GM18907 (cell line): ENCODE results near the gene CCBE1.

Experiments
- ATAC-seq: cut with Tn5 transposase; IDR thresholded peaks from one replicate; pipeline ENCODE4 v1.9.1; 2021; ENCODE audit warnings: mild to moderate bottlenecking, moderate library complexity; ENCODE audit not compliant: unreplicated experiment

The CCBE1 gene

DNA sequence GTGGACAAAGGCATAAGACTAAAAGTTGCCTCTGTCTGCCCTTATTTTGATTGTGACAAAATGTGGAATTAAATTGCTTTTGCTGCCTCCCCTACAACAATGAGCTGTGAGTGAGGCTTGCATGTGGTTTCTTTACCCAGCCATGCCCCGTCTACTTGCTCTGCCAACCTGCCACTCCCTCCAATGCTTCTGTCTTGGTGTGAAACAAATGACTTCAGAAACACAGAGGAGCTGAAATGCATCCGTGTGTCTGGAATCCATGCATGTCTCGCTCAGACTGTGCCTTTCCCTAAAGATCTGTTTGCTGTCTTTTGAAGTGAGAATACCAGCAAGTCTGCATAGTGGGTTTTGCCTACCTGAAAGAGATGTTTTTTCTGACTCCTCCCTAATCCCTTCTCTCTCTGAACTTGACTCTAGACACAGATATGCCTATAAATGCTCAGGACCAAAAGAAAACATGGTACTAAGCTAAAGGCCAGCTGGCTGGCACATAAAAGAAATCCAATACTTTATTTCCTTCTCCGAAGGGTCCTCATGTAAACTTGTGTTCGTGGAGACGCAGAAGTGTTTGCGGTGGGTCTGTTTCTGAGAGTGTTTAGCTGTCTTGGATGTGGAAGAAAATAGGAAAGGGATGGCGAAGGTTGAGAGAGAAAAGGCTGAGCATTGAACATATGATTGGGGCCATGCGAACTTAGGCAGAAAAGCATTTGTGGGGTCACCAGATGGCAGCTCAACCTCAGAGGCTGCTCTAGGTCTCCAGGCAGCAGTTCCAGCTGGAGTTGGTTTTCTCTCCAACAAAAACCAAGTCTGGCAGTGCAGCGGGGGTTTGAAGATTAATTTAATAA lies 120.5 kb downstream of the CCBE1 start:
- no peak for ATAC-seq

DNA sequence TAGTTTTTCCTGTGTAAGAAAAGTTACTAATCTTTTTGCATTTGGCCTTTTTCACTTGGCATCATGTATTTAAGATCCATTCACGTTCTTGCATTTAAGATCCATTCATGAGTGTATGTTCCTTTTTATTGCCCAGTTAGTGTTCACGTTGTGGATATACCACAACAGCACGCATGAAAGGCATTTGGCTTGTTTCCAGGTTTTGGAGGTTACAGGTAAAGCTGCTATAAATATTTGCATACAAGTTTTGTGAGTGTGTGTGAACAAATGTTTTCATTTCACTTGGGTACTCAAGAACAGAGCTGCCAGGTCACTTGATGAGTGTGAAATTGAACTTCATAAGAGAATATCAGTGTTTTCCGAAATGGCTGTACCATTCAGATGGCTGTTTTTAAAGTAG lies 121.2 kb downstream of the CCBE1 start:
- ATAC-seq = no peak

DNA sequence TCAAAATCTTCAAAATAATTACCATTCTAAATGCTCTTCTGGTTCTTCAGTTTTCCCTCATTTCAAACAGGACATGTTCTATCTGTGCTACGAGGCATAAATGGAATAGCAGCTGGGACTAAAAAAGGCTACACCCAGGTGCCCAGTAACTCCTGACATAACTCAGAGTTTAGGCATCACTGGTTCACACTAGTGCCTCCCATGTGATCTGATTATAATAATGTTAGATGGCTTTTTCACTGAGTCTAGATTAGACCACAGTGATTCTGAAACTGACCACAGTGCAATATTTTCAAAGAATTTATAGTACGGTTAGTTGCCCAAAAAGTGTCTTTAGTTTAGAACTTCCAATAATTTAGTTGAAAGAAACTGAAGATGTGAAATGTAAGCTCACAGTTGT lies 123.3 kb downstream of the CCBE1 start:
- no peak for ATAC-seq

DNA sequence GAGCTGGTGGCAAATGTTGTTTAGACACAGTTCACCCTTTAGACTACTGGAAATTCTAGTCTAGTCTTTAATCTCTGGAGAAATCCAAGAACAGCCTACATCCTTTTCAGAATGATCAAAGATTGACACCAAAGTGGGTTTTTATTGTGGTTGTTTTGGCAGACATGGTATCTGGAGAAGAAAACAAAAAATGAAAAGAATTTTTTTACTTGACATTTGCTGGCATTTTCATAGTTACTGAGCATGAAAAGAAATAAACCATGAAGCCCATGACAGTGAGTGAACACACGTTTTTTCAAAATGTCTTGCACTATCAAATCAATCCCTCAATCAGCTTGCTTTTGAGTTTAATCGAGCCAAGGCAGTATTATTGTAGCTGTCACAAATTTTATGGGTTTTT lies 125.3 kb downstream of the CCBE1 start:
- no peak for ATAC-seq

DNA sequence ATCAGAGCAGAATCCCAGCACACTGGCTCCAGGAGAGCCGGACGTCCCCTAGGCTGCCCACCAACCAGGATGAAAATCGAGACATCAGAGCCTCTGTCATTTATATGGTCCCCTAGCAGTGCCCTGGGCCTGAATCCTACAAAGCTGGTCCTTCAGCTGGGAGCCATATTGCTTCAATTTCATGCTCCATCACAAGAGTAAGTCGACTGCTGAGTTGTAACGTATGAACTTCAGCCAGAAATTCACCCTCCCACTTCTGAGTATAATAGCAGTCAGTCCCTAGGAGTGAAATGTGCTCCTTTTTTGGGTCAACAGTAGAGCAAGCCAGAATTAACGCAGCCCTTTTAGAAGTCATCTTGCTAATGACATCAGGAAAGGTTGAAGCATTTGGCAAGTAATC lies 126.4 kb downstream of the CCBE1 start:
- no peak for ATAC-seq

DNA sequence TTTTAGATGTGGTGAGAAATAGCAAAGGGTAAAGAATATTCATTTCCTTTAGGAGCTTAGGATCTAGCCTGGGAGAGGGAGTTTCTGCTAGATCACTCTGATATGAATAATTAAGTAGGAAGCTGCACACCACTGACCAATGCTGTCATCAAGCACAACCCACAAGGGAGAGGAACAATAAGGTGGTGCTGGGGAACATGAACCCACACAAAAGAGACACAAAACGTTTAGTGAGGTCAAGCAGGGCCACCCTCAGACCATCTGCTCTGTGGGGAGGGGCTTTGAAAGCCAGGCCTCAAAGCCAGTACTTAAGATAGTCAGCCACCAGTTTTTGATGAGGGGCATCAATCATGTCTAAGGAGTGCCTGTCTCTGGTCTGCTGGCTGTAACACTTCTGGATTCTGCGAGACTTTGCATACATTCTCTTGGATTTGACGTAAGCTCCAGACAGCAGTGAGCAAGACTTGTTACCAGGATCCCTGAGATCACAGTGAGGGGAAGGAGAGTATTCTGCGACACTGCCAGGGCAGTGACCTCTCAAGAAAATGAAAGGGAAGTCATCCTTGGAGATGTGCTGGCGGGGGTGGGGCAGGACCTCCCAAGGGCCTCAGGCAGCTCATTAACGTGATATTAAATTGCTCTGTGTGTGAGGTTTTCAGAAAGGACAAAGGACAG lies 127.0 kb downstream of the CCBE1 start:
- ATAC-seq = no peak

DNA sequence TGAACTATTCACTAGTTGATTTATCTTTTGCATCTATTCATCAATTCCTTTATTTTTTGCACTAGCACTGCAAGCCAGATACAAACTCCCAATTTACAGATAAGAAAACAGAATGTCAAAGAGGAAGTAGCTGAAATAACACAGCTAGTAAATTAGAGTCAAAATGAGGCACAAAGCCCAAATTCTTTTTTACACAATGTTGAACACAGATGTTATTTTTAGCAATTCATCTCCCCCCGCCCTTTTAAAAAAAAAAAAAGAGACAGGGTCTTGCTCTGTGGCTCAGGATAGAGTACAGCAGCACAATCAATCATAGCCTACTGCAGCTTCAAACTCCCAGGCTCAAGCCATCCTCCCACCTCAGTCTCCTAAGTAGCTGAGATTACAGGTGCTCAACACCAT lies 127.8 kb downstream of the CCBE1 start:
- ATAC-seq = no peak

DNA sequence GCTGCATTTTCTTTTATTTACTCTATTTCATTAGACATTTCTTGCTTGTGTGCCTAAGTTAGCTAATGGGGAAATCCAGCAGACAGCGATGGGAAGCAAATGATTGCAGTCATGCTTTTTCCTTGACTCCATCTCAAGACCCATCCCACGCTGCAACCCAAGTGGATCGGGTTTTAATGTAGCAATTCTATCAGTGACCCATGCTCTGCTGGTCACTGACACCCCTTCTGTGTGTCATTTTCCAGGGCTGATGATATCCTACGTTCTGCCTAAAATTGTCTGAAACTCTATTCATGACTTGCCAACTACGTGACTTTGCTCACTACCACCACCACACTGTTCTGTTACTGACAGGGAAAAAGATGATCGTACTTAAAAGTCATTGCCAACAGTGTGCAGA lies 129.8 kb downstream of the CCBE1 start:
- ATAC-seq = no peak

DNA sequence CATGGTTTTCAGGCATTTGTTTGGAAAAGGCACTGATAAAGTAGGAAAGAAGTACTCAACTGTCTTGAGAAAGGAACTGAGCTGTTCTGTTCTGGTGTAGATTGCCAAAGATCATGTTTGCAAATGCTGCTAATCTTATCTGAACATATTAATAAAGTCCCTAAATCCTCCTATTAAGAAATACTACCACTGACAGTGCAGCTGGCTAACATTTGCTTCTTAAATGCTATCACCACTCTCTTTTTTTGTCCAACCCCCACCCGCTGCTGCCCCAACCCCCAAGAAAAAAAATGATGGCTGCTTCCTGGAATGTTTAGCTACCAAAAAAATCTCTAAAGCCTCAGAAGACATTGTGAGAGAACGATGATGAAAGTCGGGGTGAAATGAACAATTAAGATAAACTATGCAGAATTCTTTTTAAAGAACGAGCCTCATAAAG lies 130.7 kb downstream of the CCBE1 start:
- no peak for ATAC-seq

DNA sequence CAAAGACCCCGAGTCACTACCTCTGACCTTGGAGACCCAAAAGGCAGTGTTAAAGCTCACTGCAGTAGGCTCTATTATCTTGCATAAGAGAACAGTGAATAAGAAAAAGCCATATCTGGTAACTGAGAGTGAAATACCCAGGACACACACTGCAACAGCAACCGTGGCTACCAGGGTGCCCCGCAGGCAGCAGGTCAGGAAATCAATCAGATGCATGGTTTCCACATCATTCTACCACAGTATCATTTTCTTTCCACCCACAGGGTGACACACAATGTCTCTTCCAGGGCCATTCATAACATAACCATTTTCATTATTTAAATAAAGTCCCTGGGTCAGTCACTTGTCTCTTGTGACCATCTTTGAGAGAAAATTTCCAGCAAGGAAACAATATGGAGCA lies 131.3 kb downstream of the CCBE1 start:
- no peak for ATAC-seq

DNA sequence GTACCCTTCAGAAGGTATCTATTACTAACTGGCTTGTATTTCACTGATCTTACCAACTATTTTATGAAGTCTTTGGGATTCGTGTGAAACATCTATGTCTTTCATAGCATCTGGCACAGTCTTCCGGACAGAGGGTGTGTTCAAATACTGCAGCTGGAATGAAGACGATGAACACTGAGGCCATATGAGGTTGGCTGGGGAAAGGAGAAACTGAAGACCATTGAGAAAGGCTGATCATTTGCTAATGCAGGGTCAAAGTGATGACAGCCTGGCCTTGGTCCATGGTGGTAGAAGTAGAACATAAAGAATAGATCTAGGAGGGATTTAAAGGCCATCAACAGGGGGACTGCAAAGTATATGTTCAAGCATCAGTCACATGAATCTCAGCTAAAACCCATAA lies 132.7 kb downstream of the CCBE1 start:
- no peak for ATAC-seq

DNA sequence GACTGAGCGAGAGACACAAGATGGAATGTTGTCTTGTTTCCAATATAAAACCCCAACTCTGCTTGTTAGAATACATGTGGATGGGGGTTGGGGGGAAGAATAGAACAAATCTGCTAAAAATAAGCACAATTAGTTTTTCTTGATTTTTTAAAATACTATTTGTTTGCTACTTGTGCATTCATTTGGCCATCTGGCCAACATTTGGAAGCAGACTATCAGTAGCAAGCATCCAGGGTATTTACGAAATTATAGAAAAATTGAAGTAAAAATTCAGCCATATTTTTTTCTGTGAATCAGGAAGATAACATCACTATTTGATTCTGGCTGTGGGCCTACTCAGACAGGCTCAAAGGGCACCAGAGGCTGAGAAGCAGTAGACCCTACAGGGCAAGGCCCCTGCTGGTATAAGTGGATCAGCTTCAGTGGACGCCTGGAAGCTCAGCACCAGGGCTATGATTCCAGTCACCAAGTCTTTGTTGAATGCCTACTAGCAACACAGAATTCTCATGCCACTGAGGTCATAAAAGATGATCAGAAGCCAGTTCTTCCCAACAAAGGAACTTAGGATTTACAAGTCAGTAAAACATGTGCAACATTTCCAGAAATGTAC lies 133.9 kb downstream of the CCBE1 start:
- no peak for ATAC-seq

DNA sequence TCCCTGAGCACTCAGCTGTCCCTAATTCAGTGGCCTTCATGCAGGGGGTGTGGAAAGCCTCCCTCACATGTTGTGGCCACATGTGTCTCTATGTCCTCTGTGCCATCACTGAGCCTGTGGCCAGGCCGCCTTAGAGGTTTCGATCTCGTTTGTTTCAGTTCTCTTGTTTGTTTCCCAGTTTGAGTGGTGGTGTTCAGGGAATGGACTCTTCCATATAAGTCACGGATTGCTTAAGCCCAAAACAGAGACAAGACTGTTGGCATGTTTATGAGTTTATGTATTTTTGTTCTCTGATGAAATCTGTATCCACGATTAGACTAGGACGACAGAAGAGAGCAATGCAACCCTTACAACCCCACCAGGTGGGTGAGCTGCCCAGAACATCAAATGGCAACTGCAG lies 134.5 kb downstream of the CCBE1 start:
- no peak for ATAC-seq

DNA sequence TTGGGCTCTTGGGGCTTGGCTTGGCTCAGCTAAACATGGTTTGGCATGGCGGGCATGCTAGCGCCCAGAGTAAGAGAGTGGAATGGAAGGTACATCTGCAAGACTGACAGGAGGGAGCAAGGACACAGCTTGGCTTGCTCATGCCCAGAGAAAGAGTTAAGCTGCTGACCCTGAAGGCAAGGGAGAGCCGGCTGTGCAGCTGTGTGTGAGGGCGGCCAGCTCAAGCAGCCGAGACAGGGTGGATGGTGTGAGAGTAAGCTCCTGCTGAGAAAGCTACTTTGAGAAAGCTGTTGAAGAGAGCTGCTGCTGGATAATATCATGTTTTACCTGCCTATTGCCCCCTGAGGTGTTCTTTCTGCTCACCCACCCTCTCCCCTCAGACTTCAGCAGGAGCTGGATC lies 135.6 kb downstream of the CCBE1 start:
- no peak for ATAC-seq

DNA sequence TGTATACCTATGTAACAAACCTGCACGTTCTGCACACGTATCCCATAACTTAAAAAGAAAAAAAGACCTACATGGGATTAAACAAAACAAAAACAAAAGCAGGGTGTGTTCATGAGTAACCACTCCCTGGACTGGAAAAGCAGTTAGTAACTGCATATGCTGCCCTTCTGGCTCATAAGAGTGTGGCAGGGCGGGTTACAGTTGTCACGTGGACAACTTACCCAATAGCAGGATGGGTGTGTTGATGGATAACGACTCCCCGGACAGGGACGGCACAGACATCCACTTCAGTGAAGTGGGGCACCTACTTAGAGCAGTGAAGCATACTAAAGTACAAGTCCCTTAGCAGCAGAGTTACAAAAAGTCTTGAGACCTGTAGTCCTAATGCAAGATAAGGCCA lies 136.7 kb downstream of the CCBE1 start:
- no peak for ATAC-seq

DNA sequence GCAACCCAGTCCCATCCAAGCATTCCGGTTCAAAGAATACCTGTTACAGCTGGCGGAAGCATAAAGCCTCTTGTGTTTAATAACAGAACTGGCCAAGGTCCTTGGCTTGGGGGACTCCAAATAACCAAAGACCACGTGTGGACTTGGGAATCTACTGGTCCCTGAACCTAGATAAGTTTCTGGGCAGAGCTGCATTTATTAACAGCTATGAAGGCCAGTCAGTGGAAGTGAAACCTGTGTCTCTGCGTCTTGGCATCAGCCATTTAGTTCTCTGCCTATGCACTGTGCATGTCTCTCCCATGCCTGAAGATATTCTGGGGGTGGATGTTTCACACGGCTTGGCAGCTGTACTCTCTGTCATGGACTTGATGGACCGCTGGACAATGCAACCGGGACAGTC lies 137.7 kb downstream of the CCBE1 start:
- no peak for ATAC-seq

DNA sequence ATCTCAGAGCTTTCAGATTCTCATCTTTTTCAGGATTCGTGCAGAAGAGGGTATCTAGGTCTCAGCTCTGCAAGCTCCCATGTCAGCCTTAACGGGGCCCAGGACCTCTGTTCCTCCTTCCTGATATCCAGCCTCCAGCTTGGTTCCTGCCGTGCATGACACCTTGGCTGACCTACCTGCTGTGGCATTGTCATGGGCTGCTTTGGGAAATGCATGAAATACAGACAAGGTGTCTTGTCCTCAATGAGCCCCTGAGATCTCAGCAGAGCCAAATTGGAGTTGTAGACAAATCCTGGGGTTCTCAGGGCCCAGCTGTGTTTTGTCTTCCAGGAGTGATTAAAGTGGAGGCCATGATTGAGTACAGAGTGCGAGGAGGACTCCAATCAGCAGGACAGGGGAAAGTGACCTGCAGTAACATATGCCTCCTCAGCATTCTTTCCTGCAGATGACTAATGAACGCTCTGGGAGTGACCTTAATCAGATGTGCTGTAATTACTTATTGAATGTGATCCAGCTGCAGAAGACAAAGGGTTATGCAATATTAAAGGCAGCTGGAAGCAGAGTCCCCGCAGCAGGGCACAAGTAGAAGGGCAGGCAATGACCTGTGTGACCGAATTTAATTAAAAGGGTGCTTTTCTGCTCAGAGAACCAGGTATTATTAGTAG lies 141.1 kb downstream of the CCBE1 start:
- ATAC-seq = no peak

DNA sequence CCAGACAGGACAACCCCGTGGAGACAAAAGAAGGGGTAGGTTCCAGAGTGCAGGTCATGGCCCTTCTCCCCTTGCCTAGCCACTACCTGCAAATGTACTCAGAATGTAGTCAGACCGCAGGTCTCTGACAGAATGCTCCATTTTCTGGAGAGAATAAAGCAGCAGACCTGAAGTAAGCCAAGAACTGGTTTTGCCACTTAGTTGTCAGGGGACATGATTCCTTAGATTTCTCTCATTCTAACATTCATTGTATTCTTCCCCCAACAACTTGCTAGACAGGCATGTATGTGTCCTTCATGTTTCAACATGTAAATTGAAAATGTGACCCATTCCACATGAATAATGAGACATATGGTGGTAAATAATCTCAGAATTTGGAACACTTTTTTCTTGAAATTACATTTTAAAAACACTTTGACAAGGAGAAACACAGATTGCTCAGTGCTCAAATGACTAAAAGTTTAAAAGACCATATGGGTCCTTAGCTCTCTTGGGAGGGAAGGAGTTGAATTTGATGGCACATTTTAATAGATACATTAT lies 142.4 kb downstream of the CCBE1 start:
- ATAC-seq = no peak

DNA sequence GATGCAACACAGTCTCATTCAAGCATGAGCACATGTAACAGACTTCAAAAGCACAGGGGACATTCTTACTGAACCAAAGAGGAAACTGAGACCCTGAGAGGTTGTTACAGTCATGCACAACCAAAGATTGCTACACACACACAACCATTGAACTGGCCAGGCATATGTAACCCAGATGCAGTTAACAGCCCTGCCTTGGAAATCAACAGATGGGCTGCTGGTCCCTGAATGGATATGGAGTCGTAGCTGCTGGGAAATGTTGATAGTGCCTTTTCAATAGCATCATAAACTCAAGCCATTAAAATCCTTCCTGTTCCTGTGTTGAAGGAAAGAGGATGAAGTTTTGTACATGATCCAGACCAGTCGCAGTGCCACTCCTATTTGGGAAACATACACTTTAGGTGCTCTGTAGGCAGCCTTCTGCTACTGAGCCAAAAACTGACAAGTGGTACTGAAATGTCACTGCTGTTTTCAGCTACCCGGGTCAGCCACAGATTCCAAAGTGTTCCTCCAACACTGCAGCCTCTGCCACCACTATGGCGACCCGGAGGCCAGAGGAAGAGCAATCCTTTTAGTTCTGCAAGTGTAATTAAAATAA lies 143.9 kb downstream of the CCBE1 start:
- ATAC-seq = no peak

DNA sequence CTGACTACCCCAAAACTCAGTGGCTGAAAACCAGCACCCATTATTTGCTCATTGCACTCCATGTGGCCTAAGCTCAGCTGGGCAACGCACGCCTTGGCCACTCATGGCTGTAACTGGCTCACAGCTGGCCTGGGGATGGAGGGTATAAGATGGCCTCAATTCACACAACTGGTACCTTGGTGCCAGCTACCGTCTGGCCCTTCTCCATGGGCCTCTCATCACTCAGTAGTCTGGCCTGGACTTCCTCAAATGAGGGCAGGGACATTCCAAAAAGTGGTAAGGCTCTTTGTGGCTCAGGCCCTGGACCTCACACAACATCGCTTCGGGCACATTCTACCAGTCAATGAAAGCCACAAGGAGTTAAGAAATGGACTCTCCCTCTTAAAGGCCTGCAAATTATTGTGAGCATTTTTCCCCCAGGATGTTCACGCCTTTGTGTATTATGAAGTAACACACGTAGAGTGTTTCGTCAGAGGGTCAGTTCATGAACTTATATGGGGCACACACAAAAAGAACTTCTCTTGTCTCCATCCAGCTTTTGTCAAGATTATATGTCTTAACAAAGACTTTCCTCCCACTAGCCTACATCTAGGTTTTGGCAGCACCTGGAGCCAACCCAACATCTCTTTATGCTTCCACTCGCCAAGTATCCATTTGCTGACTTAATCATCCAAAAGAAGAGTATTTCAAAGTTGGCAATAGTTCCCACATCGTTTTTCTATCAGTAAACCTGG lies 145.2 kb downstream of the CCBE1 start:
- ATAC-seq = no peak
